HEK293 (cell line): ENCODE results near the gene SF1.

Experiments
- KLF1 ChIP-seq: fragments of 450-650 bp; formaldehyde crosslinking; IDR thresholded peaks from 2 replicates; pipeline ENCODE4 v1.5.1; 2016; ENCODE audit warnings: missing biosample characterization, missing genetic modification characterization
- KLF10 ChIP-seq: fragments of 450-650 bp; IDR thresholded peaks from 2 replicates; pipeline ENCODE4 v1.5.1; 2018; ENCODE audit warnings: missing biosample characterization, mild to moderate bottlenecking, missing genetic modification characterization
- TCF7L2 ChIP-seq: IDR thresholded peaks from 2 replicates; pipeline ENCODE4 v1.6.1; 2011; ENCODE audit warnings: low read depth, mild to moderate bottlenecking, inconsistent platforms, low read length, moderate library complexity, borderline replicate concordance
- YY1 ChIP-seq: fragments of 450-650 bp; formaldehyde crosslinking; IDR thresholded peaks from 2 replicates; pipeline ENCODE4 v1.5.1; 2018; ENCODE audit warnings: missing biosample characterization, missing genetic modification characterization
- ZBTB21 ChIP-seq: fragments of 450-650 bp; formaldehyde crosslinking; IDR thresholded peaks from 2 replicates; pipeline ENCODE4 v1.5.1; 2017; ENCODE audit warnings: missing biosample characterization, missing genetic modification characterization
- ZNF174 ChIP-seq: fragments of 450-650 bp; formaldehyde crosslinking; IDR thresholded peaks from 2 replicates; pipeline ENCODE4 v1.5.0; 2017; ENCODE audit warnings: missing biosample characterization, mild to moderate bottlenecking, missing genetic modification characterization
- ZNF37A ChIP-seq: fragments of 450-650 bp; IDR thresholded peaks from 2 replicates; pipeline ENCODE4 v1.5.1; 2018; ENCODE audit warnings: missing biosample characterization, missing genetic modification characterization
- ZNF510 ChIP-seq: fragments of 450-650 bp; formaldehyde crosslinking; IDR thresholded peaks from 2 replicates; pipeline ENCODE4 v1.5.1; 2018; ENCODE audit warnings: mild to moderate bottlenecking, missing genetic modification characterization, missing biosample characterization; ENCODE audit not compliant: insufficient replicate concordance
- TF ChIP-seq, protein P1 (sequence below): fragments of 450-650 bp; formaldehyde crosslinking; IDR thresholded peaks from 2 replicates; pipeline ENCODE4 v1.5.1; 2016; ENCODE audit warnings: missing biosample characterization, missing genetic modification characterization
- TF ChIP-seq, protein P2 (sequence below): fragments of 450-650 bp; formaldehyde crosslinking; IDR thresholded peaks from 2 replicates; pipeline ENCODE4 v1.5.1; 2017; ENCODE audit warnings: missing biosample characterization, mild to moderate bottlenecking, missing genetic modification characterization, moderate library complexity
- TF ChIP-seq, protein P3 (sequence below): fragments of 450-650 bp; formaldehyde crosslinking; IDR thresholded peaks from 2 replicates; pipeline ENCODE4 v1.5.0; 2017; ENCODE audit warnings: missing biosample characterization, missing genetic modification characterization, borderline replicate concordance

DNA sequence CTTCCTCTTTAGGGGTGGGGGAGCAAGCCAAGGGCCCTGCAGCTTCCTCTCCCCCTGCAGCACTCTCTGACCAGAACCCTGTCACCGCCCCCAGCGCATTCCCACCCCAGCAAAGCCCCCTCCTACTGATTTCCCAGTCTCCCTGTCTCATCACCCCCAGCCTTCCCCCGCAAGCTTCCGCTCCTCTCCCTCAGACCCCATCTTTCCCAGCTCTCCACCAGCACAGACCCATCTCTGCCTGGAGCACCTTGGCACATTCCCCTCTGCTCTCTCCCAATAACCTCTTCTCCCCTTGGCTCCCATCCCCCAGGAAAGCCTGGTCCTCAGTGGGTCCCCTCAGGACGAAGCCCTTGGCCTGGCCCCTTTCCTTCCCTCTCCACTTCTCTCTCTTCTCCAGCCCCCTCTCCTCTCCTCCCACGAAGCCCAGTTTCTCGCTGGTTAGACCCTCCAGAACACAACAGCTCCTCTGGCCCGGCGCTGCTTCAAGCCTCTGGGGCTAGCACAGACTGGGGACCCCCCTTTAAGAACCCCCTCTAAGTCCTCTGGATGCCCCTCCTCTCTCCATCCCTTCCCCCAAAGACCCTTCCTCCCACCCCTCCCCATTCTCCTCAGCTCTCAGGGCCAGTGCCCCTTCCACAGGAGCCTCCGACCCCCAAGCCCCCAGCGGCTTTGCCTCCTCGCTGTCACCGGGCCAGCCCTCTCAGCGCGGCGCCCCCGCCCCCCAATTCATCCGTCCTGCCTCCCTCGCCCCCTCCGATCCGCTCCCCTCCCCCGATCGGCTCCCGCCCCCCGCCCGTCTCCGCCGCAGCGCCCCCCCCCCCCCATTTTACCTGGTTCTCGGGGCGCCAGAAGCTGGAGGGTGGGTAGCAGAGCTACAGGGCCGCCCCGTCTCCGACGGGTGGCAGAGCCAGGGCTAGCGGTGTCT is 55.9 kb downstream of the SF1 start:
- TF ChIP-seq, protein P1, sequence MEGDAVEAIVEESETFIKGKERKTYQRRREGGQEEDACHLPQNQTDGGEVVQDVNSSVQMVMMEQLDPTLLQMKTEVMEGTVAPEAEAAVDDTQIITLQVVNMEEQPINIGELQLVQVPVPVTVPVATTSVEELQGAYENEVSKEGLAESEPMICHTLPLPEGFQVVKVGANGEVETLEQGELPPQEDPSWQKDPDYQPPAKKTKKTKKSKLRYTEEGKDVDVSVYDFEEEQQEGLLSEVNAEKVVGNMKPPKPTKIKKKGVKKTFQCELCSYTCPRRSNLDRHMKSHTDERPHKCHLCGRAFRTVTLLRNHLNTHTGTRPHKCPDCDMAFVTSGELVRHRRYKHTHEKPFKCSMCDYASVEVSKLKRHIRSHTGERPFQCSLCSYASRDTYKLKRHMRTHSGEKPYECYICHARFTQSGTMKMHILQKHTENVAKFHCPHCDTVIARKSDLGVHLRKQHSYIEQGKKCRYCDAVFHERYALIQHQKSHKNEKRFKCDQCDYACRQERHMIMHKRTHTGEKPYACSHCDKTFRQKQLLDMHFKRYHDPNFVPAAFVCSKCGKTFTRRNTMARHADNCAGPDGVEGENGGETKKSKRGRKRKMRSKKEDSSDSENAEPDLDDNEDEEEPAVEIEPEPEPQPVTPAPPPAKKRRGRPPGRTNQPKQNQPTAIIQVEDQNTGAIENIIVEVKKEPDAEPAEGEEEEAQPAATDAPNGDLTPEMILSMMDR (tag by site-specific recombination): no peak
- TF ChIP-seq ZNF510 (no peak), YY1 (no peak), ZNF174 (tag by site-specific recombination) (no peak), KLF1 (no peak), ZNF37A (no peak), ZBTB21 (tag by site-specific recombination) (no peak), TCF7L2 (no peak), KLF10 (tag by site-specific recombination) (no peak)
- TF ChIP-seq, protein P2, sequence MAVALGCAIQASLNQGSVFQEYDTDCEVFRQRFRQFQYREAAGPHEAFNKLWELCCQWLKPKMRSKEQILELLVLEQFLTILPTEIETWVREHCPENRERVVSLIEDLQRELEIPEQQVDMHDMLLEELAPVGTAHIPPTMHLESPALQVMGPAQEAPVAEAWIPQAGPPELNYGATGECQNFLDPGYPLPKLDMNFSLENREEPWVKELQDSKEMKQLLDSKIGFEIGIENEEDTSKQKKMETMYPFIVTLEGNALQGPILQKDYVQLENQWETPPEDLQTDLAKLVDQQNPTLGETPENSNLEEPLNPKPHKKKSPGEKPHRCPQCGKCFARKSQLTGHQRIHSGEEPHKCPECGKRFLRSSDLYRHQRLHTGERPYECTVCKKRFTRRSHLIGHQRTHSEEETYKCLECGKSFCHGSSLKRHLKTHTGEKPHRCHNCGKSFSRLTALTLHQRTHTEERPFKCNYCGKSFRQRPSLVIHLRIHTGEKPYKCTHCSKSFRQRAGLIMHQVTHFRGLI (tag by site-specific recombination): no peak
- TF ChIP-seq, protein P3, sequence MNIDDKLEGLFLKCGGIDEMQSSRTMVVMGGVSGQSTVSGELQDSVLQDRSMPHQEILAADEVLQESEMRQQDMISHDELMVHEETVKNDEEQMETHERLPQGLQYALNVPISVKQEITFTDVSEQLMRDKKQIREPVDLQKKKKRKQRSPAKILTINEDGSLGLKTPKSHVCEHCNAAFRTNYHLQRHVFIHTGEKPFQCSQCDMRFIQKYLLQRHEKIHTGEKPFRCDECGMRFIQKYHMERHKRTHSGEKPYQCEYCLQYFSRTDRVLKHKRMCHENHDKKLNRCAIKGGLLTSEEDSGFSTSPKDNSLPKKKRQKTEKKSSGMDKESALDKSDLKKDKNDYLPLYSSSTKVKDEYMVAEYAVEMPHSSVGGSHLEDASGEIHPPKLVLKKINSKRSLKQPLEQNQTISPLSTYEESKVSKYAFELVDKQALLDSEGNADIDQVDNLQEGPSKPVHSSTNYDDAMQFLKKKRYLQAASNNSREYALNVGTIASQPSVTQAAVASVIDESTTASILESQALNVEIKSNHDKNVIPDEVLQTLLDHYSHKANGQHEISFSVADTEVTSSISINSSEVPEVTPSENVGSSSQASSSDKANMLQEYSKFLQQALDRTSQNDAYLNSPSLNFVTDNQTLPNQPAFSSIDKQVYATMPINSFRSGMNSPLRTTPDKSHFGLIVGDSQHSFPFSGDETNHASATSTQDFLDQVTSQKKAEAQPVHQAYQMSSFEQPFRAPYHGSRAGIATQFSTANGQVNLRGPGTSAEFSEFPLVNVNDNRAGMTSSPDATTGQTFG: no peak
